T47D (cell line): ENCODE data around the gene CYP17A1.
"Not testable (repeated sequence)": the region's sequence is repeated elsewhere in the genome, so short reads cannot be mapped to it uniquely, and the experiment has no call there.

Source experiments
- DNase-seq, 2 experiments: peaks; one replicate each; pipeline versions ENCODE4 v3.0.0 to v3.0.0-alpha.2; 2011 to 2012; ENCODE audit warnings: low read depth in 1 of 2, low spot score in 1 of 2
- JUND ChIP-seq: IDR thresholded peaks from 2 replicates; pipeline ENCODE4 v1.6.1; 2012; ENCODE audit warnings: low read depth
- in situ Hi-C: cut with HindIII; loops from 2 replicates; pipeline ENCODE4 v1.10.0; 2016; ENCODE audit warnings: low sequenced_read_pairs, low pct_unique_long_range_greater_than_20kb

CYP17A1 gene

DNA sequence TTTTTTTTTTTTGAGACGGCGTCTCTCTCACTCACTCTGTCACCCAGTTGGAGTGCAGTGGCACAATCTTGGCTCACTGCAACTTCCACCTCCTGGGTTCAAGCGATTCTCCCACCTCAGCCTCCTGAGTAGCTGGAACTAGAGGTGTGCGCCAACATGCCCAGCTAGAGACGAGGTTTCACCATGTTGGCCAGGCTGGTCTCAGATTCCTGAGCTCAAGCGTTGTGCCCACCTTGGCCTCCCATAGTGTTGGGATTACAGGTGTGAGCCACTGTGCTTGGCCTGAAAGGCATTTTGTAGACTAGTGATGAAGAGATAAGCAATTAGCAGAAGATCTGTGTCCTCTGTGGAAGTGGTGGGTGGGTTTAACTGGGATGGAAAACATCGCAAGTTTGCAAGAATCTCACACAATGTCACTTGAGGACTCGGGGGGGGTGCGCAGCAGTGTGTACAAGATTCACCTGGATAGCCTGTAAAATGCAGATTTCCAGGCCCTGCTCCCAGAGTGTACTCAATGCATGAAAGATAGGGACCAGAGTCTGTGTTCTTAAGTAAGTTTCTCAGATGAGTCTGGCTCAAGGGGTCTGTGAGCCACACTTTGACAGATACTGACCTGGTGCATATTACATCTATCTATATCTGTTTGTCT, 10.9 kb downstream of the CYP17A1 start:
- DNase-seq = no peak
- in situ Hi-C loops = no loop called here
- TF ChIP-seq JUND = no peak

- in situ Hi-C loops = no loop called here
- no peak for TF ChIP-seq JUND
- DNase-seq = no peak
Observed at GRCh38 chr10:102824664-102825063, 12.5 kb downstream of the CYP17A1 start.

DNA sequence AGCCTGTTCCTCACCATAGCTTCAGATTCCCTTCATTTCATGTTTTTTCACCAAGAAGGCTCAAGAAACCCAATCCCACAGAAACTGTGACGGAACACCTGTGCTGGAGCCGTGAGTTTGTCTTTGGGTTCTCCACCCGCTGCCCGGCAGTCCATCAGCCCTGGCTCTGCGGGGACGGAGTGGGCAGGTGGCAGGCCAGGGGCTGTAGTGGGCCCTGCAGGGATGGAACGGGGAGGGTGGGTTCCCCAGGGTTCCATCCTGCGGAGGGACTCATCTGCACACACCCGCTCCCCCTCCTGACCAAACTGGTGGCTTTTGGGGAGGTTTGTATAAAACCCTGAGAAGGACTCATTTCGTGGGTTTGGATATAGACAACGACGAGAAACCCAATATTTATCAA, 15.0 kb downstream of the CYP17A1 start:
- no peak for TF ChIP-seq JUND
- in situ Hi-C loops = no loop called here
- no peak for DNase-seq

- DNase-seq, in situ Hi-C loops: not testable (repeated sequence)
Observed at GRCh38 chr10:102820008-102820407, 17.2 kb downstream of the CYP17A1 start.

- no peak for TF ChIP-seq JUND
- in situ Hi-C loops = no loop called here
- peak in 1 of 2 experiments; percentile 93 for DNase-seq
Observed at GRCh38 chr10:102819054-102819453, 18.2 kb downstream of the CYP17A1 start.

DNA sequence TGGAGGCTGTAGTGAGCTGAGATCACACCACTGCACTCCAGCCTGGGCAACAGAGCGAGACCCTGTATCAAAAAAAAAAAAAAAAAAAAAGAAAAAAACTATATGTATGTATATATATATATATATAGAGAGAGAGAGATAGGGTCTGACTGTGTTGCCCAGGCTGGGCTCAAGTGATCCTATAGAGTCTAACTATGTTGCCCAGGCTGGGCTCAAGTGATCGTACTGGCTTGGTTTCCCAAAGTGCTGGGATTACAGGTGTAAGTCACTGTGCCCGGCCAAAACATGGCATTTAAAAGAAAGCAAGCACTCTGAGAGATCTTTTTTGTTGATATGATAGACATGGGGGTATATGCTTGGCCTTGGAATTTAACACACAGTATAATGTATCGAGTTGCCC, 20.0 kb downstream of the CYP17A1 start:
- DNase-seq = no peak
- no peak for TF ChIP-seq JUND
- in situ Hi-C loops = no loop called here

- in situ Hi-C loops = no loop called here
- TF ChIP-seq JUND = no peak
- DNase-seq = no peak
Observed at GRCh38 chr10:102815790-102816549, 21.2 kb downstream of the CYP17A1 start.

- in situ Hi-C loops = no loop called here
- no peak for TF ChIP-seq JUND
- no peak for DNase-seq
Observed at GRCh38 chr10:102814873-102815661, 22.1 kb downstream of the CYP17A1 start.

DNA sequence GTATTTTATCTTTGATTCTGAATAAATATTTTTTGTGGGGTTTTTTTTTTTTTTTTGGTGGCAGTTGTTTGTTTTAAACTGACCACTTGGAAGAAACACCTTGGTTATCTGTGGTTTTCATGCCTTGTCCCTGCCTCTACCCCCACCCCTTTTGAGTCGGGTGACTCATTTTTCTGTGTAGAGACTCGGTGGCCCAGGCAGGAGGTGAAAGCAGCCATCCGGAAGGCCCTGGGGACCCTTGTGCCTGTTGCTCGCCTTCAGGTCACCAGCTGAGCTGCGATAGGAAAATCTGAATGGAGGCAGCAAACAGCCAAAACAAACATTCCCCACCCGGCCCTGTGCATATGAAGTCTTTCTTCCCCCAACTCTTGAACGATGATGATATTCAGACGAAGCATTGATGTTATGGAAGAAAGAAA, 22.8 kb downstream of the CYP17A1 start:
- DNase-seq = no peak
- in situ Hi-C loops = no loop called here
- no peak for TF ChIP-seq JUND

DNA sequence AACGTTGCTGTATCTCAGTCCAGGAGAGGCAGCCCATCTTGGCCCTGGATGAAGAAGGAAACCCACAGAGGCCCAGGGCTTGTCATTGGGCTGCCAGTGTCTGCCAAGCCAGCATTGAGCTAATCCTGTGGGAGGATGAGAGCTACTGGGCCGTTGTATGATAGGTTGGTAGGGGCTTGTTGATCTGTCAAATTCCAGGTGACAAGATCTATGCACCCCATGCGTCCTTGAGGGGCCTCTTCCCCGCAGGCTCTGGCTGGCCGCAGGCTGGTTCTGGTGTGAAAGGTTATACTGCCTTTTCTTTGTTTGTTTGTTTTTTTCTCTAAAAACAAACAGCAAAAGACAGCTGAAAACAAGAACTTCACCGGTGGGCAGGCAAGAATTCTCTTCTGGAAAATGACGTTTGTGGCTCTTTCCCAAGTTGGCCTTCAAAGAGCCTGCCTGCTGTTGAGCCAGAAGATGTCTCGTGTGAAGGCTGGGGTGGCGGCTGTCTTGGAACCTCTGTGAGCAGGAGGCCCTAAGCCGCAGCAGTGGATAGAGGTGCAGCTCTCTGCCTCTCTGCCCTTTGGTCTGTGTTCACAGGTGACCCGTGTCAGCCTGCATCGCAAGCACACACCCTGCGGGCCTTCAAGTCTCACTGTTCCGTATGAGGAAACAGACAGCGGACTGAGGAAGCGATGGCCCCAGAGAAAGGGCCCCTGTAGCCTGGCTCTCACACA, 23.3 kb downstream of the CYP17A1 start:
- no peak for TF ChIP-seq JUND
- in situ Hi-C loops = no loop called here
- DNase-seq = no peak

DNA sequence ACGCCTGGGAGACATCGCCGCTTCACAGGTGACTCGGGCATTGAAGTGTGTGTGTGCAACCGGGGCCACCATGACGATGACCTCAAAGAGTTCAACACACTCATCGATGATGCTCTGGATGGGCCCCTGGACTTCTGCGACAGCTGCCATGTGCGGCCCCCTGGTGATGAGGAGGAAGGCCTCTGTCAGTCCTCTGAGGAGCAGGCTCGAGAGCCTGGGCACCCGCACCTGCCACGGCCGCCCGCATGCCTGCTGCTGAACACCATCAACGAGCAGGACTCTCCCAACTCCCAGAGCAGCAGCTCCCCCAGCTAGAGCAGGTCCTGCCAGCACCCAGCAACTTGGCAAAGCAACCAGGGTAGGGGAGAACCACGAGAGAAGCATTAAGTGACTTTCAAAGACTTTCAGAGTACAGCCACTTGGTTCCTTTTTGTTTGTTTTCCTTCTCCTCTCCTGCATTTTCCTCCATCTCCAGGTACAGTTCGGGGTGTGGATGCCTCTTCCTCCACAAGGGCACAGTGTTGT, 24.1 kb downstream of the CYP17A1 start:
- DNase-seq = no peak
- in situ Hi-C loops = no loop called here
- no peak for TF ChIP-seq JUND

GRCh38 chr10:102812231-102812876, 24.9 kb downstream of the CYP17A1 start:
- in situ Hi-C loops = no loop called here
- no peak for TF ChIP-seq JUND
- no peak for DNase-seq
